Colonic mucosa (tissue), 4 donors: ENCODE results near the gene TRABD2B. TPM values are rescaled to one million over a fixed set of nuclear protein-coding genes. Genes with fewer than 3 reads are reported as not detected.

Source experiments
- DNase-seq: peaks from one replicate; pipeline ENCODE4 v3.0.0-alpha.2; 2020
- H3K27ac ChIP-seq: fragments of 200-600 bp; one replicate; pipeline ENCODE4 v1.8.0; 2021
- H3K27me3 ChIP-seq: fragments of 200-600 bp; one replicate; pipeline ENCODE4 v1.8.0; 2021
- H3K36me3 ChIP-seq: fragments of 200-600 bp; one replicate; pipeline ENCODE4 v1.8.0; 2021
- H3K4me1 ChIP-seq: fragments of 200-600 bp; one replicate; pipeline ENCODE4 v1.8.0; 2021; ENCODE audit warnings: mild to moderate bottlenecking
- H3K4me3 ChIP-seq: fragments of 200-600 bp; one replicate; pipeline ENCODE4 v1.8.0; 2021
- H3K9ac ChIP-seq, 2 donors: one replicate each; pipeline ENCODE4 v1.7.0; 2013; ENCODE audit warnings: control low read depth in 2 of 2, low read depth in 2 of 2, low read length in 2 of 2
- H3K9me3 ChIP-seq: fragments of 200-600 bp; one replicate; pipeline ENCODE4 v1.8.0; 2021
- intact Hi-C: fragments of 100-400 bp; cut with DNase I; formaldehyde crosslinking; loops from one replicate; pipeline ENCODE4 v1.14.1; 2022
- total RNA-seq, 2 donors: library from RNA; stranded (reverse); fragmentation: NEBNext Ultra II Directional in 1 of 2; extraction: Animal tissue kit (Norgen Biotek cat#: 25700) in 1 of 2; gene quantifications; one replicate each; pipeline ENCODE4 v1.2.1, GENCODE V29; 2021
- TF ChIP-seq, protein P1 (sequence below): fragments of 200-600 bp; IDR thresholded peaks from one replicate; pipeline ENCODE4 v1.8.0; 2022; ENCODE audit warnings: antibody characterized with exemption, mild to moderate bottlenecking
- donor health status: healthy.
- donor health status: DM: no; HTN: no; CAD: no.
- donor health status: DM: no; HTN: no; CAD: no.

TRABD2B gene
- total RNA-seq, 2 donors from 2014 or later, result 0.42 to 0.77 TPM

DNA sequence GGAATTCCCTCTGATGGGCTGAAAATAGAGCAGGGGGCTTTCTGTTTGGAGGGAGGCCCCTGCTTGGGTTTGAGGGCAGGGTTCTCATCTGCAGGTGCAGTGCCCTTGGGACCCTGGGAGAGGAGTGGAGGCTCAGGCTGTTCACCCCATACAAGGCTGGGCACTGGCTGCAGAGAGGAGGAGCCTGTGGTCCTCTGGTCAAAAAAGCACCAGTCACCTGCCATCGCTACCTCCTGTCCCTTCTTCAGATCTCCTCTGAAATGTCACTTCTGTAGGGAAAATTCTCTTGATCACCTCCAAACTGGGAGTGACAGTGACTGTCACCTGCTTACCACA is 108.9 kb downstream of the TRABD2B start:
- DNase-seq, result no peak
- TF ChIP-seq, protein P1, sequence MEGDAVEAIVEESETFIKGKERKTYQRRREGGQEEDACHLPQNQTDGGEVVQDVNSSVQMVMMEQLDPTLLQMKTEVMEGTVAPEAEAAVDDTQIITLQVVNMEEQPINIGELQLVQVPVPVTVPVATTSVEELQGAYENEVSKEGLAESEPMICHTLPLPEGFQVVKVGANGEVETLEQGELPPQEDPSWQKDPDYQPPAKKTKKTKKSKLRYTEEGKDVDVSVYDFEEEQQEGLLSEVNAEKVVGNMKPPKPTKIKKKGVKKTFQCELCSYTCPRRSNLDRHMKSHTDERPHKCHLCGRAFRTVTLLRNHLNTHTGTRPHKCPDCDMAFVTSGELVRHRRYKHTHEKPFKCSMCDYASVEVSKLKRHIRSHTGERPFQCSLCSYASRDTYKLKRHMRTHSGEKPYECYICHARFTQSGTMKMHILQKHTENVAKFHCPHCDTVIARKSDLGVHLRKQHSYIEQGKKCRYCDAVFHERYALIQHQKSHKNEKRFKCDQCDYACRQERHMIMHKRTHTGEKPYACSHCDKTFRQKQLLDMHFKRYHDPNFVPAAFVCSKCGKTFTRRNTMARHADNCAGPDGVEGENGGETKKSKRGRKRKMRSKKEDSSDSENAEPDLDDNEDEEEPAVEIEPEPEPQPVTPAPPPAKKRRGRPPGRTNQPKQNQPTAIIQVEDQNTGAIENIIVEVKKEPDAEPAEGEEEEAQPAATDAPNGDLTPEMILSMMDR, result no peak
- no peaks in the 10 kb centered on the region for H3K4me1 ChIP-seq
- no peaks in the 10 kb centered on the region for H3K36me3 ChIP-seq
- H3K4me3 ChIP-seq, result no peak overlapping the region
- no peaks in the 10 kb centered on the region for H3K27me3 ChIP-seq
- no peak overlapping the region for H3K27ac ChIP-seq
- no peaks in the 10 kb centered on the region for H3K9me3 ChIP-seq
- H3K9ac ChIP-seq, result no peak overlapping the region
- intact Hi-C loops, result no loop called here

DNA sequence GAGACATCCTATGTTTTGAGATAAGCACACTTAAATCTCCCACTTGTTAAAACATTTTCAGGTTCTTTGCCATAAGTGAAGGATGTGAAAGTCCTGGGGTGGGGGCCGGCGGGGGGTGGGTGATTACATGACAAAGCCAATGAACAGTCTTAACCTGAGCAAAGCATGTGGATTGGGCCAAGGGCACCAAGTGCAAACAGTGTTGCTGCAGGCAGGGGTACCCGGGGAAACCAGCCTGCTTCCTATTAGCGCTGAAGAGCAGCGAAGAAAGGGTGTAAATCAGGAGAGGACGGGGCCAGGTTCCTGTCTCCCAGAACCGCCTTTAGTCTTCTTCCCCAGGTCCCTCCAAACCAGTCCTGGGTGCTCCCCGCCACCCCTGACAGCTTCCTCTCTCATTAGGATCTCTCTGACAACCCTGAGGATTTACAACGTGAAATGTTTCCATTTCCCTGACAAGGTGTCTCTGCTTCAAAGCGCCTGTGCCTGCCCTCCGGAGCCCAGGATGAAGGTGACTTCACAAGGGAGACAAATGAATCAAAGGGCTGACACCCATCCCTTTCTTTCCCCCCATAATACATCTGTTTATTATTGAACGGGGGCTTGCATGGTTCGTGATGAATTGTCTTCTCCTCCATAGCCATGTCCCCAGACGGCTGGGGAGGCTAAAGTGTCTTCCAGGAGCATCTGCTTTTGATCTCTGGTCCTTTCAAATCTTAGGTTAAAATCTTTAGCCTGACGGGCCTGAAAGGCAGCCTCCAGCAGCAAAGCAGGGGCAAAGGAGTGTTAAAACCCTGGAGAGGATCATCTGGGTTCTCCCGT is 109.5 kb downstream of the TRABD2B start:
- DNase-seq, result no peak
- Histone ChIP-seq H3K9me3 (no peaks in the 10 kb centered on the region), H3K9ac (no peak overlapping the region), H3K27me3 (no peaks in the 10 kb centered on the region), H3K4me3 (no peak overlapping the region), H3K27ac (no peak overlapping the region), H3K36me3 (no peaks in the 10 kb centered on the region), H3K4me1 (no peaks in the 10 kb centered on the region)
- intact Hi-C loops, result no loop called here
- TF ChIP-seq, protein P1, result no peak

DNA sequence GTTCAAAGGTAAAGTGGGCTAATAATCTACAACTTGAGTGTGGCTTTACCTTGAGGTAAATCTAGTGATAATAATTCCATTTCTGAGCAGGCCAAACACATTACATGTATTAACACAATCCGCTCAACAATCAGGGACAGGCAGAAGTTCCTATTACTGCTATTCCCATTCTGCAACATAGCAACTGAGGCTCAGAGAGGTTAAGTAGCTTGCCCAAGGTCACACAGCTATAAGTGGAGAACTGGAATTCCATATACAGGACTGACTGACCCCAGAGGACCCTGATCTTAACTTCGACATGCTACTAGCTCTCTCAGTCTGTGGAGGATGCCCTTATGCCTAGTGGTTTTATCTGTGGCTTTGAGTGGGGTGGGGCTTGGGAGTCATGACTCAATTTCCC is 110.1 kb downstream of the TRABD2B start:
- Histone ChIP-seq H3K9ac (no peak overlapping the region), H3K27me3 (no peaks in the 10 kb centered on the region), H3K9me3 (no peaks in the 10 kb centered on the region), H3K27ac (no peak overlapping the region), H3K36me3 (no peaks in the 10 kb centered on the region), H3K4me3 (no peak overlapping the region), H3K4me1 (no peaks in the 10 kb centered on the region)
- intact Hi-C loops, result no loop called here
- DNase-seq, result no peak
- TF ChIP-seq, protein P1, result no peak

DNA sequence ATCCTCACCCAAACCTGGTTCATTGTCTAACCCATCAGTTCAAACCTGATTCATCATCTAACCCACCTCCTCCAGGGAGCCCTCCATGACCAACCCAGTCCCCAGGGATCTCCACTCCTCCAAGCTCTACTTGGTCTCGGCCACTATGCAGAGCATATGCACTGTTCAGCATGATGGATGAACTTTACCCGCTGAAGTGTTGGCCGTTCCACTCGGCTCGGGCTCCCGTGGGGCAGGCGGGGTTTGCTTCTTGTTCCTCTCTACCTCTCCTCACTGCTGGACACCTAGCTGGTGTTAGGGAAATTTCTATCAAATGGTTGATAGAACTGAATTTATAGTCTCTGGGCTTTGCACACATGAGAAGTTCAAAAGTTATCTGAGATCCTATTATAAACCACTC is 111.0 kb downstream of the TRABD2B start:
- Histone ChIP-seq H3K4me1 (no peaks in the 10 kb centered on the region), H3K9me3 (no peaks in the 10 kb centered on the region), H3K27ac (no peak overlapping the region), H3K4me3 (no peak overlapping the region), H3K9ac (no peak overlapping the region), H3K36me3 (no peaks in the 10 kb centered on the region), H3K27me3 (no peaks in the 10 kb centered on the region)
- intact Hi-C loops, result no loop called here
- TF ChIP-seq, protein P1, result no peak
- no peak for DNase-seq

DNA sequence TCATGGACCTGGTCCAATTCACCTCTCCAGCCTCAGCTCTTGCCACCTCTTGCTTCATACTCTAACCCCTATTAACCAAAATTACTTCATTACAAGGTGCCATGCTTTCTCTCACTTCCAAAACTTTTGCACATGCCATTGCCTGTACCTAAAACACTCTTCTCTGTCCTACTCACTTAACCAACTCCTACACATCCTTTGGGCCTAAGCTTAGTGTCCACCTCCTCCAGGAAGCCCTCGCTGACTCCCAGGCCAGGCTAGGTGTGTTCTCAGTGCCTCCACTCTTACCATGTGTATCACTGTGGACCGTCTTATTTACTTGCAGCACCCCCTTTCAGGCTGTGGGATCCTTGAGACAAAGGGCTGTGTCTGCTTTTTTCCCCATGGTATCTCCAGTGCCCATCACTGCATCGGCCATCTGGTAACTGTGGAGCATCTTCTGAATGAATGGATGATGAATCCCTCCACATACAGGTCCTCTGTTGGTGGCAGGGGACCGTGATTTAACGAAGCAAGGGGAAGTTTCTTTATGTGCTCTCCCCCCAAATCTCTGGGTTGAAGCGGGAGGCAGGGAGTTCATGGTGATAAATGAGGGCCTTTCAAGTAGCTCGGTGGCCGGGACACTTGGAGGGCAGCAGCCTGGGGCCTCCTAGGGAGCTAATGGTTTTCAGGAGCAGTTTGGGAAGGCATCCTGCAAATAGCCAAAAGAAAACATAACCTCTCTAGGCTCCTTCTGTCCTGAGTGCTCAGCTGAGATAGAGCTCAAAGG is 111.9 kb downstream of the TRABD2B start:
- H3K9me3 ChIP-seq, result no peaks in the 10 kb centered on the region
- H3K36me3 ChIP-seq, result no peaks in the 10 kb centered on the region
- no peak overlapping the region for H3K27ac ChIP-seq
- H3K4me1 ChIP-seq, result no peaks in the 10 kb centered on the region
- TF ChIP-seq, protein P1, result no peak
- H3K4me3 ChIP-seq, result no peak overlapping the region
- no peaks in the 10 kb centered on the region for H3K27me3 ChIP-seq
- intact Hi-C loops, result no loop called here
- no peak for DNase-seq
- no peak overlapping the region for H3K9ac ChIP-seq
